Measurements from ENCODE around the gene MRPS5.
"Not testable (repeated sequence)": the region's sequence is repeated elsewhere in the genome, so short reads cannot be mapped to it uniquely, and the experiment has no call there.

MRPS5 gene

GRCh38 chr2:95044601-95045000 is 77.0 kb downstream of the MRPS5 start:
- no peak for DNase-seq

- DNase-seq, result no peak
These were observed 78.1 kb downstream of the MRPS5 start for GRCh38 chr2:95043300-95044093.

- DNase-seq, result no peak
These were observed 78.9 kb downstream of the MRPS5 start for GRCh38 chr2:95042472-95043271.

- DNase-seq, result no peak
These were observed 79.7 kb downstream of the MRPS5 start for GRCh38 chr2:95041824-95042442.

GRCh38 chr2:95041060-95041823 is 80.4 kb downstream of the MRPS5 start:
- no peak for DNase-seq

GRCh38 chr2:95040426-95040825 is 81.2 kb downstream of the MRPS5 start:
- no peak for DNase-seq

GRCh38 chr2:95039978-95040377 is 81.6 kb downstream of the MRPS5 start:
- no peak for DNase-seq

- no peak for DNase-seq
These were observed 82.2 kb downstream of the MRPS5 start for GRCh38 chr2:95039363-95039762.

- DNase-seq, result no peak
These were observed 82.8 kb downstream of the MRPS5 start for GRCh38 chr2:95038635-95039298.

- DNase-seq, result not testable (repeated sequence)
These were observed 83.6 kb downstream of the MRPS5 start for GRCh38 chr2:95037841-95038585.

GRCh38 chr2:95037384-95037839 is 84.2 kb downstream of the MRPS5 start:
- no peak for DNase-seq

GRCh38 chr2:95036596-95037383 is 84.8 kb downstream of the MRPS5 start:
- DNase-seq, result no peak
